Measurements from ENCODE around the gene ARID5A.
"Not testable (repeated sequence)": the region's sequence is repeated elsewhere in the genome, so short reads cannot be mapped to it uniquely, and the experiment has no call there.

The ARID5A gene

DNA sequence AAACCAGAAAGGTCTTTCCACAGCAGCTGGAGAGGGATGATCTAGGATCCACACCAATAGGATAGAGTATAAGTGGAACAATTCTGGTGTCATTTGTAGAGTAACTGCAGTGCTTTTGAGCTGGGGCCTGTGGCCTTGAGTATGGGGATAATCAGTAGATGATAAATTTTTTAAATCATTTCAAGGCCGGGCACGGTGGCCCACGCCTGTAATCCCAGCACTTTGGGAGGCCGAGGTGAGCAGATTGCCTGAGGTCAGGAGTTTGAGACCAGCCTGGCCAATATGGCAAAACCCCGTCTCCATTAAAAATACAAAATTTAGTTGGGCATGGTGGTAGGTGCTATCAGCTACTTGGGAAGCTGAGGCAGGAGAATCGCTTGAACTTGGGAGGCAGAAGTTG, 20.9 kb downstream of the ARID5A start:
- not testable (repeated sequence) for DNase-seq

DNA sequence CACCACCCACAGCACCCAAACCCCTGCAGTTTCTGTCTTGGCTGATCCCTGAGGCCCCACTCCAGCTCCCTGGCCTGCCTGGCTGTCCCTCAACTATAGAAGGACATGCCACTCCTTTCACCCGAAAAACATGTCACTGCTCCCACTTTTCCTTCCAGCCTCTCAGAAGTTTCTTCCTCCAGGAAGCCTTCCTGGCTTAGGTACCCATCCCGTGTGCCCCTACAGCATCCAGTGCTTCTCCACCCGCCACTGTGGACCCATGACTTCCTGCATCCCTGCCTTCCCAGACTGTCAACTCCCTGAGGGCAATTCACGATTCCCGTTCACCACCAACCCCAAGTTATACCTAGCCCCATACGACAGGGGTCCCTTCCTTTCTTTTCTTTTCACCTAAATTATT, 21.5 kb downstream of the ARID5A start:
- DNase-seq, result no peak

DNA sequence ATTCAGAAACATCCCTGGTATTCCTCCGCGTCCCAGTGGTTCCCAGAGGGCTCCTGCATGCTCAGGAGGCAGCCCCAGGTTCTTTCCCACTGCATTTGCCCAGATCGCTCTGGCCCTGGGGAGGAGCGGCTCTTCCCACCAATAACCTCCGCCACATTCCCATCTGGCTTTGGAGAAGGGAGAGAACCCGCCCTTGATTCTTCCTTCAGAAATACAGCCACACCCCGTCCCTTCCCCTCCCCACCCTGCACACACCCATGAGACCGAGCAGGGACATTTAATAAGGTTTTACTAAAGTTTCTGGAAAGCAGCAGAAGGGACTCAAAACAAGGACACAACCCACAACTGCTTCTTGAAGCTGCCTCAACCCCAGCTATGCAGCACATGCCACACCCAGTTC, 21.9 kb downstream of the ARID5A start:
- no peak for DNase-seq

DNA sequence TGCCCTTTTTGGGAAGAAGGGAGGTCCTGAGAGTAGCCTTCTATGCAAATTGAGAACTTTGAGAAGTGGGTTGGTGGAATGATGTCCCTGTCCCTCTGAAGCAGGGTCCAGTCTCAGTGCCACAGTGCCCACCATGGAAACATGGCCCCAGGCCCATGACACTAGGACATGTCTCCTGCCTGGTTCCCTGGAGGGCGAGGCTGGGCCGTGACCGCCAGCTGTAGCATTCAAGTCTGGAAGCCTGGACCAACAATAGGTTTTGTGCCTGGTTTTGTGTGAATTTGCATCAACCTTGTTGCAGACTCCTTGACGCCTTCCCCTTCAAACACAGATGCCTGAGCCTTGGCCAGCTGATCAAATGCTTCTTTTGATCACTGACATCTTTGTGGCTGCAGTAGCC, 27.5 kb downstream of the ARID5A start:
- no peak for DNase-seq

DNA sequence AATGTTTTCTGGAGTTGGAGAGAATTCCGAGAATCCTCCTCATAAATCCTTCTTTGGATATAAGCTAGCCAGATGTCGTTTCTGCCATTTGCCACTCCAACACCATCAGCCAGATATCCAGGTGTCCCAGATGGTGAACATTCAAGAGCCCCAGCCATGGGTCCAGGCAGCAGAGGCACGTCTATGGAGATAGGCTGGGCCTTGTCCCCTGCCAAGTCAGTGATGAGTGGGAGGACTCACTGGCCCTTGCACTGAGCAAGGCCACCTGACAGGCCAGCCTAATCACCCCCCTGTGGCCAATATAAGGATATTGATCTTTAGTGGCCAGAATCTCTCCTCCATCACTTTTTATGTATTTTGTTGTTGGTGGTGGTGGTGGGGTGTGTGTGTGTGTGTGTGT, 28.0 kb downstream of the ARID5A start:
- DNase-seq, result no peak

DNA sequence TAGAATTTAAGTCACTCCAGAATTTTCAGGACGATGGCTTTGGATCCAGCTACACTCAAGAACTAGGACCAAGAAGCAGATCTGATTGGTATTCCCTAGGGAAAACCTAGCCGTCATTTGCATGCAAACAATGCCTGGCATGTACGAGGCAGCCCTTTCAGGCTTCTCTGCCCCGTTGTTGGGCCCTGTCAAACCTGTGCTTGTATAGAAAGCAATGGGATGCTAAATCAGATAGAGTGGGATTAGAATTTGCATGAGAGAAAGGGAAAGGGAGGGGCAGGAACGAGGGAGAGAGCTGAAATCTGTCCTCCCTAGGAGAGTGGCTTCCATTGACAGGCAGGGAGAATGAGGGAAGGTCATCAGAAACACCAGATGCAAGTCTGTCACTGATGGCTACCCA, 28.6 kb downstream of the ARID5A start:
- no peak for DNase-seq

DNA sequence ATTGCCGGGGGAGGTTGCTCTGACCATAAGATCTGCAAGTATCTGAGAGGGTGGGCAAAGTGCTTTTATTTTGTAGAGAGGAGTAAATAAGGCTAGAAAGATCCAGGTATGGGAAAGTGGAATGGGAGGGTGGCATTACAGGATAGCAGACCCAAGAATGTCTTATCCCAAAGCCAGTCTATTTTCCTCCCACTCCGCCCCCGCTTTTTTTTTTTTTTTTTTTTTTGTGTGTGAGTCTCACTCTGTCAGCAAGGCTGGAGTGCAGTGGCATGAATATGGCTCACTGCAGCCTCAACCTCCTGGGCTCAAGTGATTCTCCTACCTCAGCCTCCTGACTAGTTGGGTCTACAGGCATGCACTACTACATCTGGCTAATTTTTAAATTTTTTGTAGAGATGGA, 31.5 kb downstream of the ARID5A start:
- DNase-seq, result no peak

DNA sequence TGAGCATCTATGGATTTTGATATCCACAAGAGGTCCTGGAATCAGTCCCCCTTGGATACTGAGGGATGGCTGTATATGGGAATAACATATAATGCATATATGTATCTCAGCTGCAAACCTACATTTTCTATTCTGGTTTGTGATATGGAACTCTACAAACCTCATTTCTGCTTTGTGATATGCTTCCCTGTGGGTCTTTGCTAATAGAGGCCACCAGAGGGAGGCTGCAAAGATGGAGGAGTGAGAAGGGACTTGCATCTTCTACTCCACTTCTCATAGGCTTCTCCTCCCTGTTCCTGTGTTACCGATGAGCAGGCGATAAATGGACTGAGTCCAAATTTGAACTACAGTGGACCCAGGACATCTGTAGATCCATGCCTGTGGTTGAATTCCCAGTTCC, 37.8 kb downstream of the ARID5A start:
- no peak for DNase-seq

DNA sequence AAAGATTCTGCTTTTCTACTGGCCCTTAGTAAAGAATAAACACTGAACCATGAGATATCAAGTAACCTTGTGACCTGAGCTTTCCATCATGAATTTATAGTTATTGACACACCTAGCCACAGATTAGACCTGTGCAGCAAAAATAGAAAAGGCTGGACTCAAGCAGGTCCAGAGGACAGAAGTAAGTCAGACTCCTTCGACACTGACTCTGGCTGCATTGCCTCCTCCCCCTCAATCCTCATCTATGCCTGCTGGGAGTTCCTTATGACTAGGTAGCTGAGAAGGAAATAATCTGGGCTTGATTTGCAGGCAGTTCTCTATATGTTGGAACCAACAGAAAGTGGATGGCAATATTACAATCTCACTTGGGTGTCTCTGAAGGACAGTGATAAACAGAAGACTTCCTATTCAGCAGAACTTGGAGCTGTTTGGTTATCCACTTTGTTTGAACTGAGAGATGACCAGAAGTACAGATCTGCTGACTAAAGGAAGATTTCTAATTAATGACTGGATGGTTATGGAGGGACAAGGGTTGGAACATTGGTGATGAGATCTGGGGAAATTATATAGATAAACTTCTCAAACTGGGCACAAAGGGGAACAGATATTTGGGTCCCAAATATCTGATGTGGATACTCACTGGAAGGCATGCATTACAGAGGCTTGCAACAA, 39.4 kb downstream of the ARID5A start:
- no peak for DNase-seq

DNA sequence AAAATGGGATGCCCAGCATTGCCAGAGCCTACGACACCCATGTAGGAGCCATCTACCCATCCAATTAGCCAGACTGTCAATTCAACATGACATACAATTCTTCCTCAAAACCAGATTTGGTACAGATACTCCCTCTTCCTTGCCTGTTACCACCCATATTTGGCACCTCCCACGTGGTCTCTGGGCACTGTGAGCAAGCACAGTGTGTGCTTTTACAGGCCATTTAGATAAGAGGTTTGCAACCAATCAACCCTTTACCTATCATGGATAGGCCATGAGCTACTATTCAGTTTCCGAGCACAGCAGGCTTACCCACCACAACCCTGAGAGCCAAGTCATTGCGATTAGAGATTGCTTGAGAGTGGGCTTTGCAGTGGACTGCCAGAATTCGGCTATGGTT, 40.9 kb downstream of the ARID5A start:
- DNase-seq, result no peak

DNA sequence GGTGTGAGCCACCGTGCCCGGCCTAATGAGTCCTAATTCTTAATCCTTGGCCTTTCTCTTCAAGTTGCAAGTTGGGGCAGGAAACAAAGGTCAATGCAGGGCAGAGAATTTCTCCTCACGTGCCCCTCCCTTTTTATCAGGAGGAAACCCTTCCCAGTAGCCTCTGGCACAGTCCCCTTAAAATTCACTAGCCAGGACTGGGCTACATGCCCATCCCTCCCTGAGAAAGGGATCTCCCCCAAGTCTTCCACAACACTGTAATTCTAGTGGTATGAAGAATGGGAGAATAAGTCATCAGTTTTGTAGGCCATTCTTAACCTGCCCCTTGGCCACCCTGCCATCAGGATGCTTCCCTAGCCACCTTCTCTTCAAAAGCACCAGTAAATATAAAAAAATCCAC, 42.2 kb downstream of the ARID5A start:
- no peak for DNase-seq

DNA sequence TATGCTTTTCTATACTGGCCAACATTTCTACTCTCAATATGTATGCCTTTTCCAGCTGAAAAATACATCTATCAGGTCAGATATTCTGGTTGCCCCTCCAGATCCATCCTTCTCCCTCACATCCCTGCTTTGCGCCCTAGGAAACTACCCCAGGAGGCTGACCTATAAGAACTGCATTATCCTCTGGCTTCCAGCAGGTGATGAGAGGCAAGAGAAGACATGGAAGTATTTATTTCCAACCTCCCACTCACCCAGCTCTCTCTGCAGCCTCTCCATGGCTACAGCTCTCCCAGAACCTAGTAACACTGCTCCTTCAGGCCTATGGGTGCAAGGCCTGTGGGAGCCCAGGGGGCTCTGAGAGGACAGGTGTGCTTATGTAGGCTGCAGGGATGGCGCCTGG, 42.9 kb downstream of the ARID5A start:
- DNase-seq, result no peak

DNA sequence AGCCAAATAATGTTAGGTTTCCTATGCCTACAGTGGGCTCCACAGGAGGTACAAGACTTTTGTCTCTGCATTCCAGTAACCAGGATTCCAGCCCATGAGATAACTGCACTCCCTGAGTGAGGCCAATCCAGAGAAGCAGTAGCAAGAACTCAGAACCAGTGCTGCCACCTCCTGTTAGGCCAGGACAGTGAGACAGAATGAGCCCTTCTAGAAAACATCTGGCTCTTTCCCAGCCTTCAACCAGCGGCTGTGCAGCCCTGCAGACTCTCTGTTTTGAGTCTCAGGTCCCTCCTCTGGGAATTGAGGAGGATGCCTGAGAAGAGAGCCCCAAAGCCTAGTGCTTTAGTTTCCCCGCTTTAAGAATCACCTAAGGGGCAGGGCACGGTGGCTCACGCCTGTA, 44.2 kb downstream of the ARID5A start:
- no peak for DNase-seq

DNA sequence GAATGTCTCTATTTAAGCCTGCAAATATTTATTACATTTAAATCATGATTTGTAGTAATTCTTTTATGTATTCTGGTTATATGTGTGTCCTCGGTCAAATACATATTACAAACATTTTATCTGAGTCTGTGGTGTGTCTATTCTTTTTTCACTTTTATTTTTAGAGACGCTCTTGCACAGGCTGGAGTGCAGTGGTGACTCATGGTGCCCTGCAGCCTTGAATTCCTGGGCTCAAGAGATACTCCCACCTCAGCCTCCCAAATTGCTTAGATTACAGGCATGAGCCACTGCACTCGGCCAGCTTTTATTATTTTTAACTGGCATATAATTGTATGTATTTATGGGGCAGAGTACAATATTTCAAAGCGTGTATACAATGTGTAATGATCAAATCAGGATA, 47.5 kb downstream of the ARID5A start:
- no peak for DNase-seq

DNA sequence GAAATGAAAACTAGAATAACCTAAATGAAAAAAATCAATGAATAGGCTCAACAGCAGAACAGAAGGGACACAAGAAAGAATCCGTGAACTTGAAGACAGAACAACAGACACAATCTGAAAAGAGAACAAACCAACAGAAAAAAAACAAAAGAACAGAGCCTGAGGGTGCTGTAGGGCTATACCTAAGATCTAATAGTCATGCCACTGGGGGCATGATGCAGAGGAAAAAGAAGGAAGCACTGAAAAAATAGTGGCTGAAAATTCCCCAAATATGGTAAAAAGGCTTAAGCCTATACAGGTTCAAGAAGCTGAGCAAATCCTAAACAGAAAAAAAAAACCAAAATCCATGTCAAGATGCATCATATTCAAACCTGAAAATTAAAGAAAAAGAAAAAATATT, 51.3 kb downstream of the ARID5A start:
- no peak for DNase-seq

DNA sequence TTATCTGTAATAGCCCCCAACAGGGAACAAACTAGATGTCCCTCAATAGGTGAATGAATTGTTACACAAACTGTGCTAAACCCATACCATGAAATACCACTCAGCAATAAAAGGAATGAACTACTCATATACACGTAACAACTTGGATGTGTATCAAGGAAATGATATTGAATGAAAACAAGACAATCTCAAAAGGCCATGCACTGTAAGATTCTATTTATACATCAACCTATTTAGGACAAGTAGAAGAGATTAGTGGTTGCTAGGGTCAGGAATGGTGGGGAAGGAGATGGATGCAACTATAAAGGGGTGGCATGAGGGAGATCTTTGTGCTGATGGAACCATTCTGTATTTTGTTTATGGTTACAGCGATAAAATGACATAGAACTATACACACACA, 54.5 kb downstream of the ARID5A start:
- DNase-seq, result no peak

DNA sequence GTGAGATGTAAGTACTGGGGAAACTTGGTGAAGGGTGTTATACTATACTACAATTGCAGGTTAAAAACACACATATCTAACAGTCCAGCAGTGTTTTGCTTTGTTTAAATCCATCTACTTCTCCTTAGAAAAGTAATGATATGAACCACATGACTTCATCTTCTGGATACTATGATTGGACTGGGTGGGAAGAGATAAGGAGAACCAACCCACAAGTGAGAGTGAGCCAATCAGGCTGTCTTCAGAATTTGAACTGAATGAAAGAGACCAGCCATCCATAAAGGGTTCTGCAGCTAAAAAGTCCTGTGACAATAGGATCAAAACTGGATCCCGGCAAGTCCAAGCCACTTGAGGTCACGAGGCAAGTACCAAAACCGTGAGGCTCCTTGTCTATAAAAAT, 54.9 kb downstream of the ARID5A start:
- DNase-seq, result no peak

DNA sequence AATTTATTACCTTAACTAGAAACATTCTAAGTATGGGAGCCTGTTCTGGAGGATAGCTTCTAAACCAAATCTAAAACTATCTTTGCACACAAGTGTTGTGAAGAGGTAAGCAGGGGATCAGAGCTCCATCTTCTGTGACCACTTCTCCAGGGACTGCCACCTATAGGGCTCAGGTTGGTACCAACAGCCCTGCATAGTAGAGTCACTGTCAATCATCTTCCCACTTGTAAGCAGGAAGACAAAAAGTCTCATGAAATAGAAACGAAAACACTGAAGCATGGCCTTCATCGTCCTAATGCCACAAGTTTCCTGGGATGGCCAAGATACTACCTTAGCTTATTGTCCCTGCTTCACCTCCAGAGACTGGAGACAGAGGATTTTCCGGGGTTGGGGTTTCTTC, 57.7 kb downstream of the ARID5A start:
- DNase-seq, result no peak

DNA sequence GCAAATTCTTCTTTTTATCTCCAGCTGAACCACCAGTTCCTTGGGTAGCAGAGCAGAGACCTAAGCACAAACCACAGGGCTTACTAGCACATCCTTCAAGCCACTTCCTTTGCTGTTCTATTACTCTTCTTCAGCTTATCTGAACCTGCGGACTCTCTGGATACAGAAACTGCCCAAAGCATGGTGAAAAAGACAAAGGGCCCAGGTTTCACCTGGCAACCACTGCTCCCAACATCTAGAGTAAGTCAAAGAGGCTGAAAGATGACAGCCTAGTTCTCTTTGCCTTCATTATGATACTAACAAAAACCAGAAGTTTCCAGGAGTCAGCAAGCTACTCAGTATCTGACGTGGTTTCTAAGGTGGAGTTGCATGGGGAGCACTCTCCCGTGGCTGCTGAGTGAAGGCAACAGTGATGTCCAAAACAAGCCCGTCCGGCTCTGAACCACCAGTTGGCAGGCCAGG, 58.2 kb downstream of the ARID5A start:
- DNase-seq, result no peak

DNA sequence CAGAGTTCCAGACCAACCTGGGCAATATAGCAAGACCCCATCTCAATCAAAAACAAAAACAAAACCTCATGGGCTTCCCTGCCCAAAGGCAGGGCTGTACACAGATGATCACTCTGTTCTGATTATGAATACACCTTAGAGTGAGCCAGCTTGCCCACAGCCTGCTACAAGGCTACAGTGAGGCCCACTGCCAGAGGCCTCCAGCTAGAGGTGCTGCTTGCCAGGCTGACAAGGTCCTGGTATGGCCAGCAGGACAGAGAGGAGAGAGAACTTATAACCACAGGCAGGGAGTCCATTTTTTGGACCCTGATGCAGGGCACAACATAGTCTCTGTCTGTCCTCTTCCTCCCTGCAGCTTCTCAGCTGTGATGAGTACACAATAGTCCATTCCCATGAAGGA, 60.0 kb downstream of the ARID5A start:
- no peak for DNase-seq

DNA sequence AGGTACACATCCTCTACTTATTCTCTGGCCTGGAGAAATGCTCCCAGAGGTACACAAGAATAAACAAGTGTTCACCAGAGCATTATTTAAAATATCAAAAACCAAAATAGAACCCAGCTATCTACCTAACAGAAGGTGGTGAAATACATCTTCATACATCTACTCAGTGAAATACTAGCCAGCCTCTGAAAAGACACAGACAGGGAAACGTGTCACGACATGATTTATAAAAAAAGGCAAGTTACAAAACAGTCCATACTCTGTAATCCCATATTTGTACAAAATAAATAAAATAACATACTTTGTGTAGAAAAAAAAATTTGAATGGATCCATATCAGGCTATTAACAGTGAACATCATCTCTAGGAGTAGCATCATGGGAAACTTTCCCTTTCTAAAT, 63.4 kb downstream of the ARID5A start:
- no peak for DNase-seq

DNA sequence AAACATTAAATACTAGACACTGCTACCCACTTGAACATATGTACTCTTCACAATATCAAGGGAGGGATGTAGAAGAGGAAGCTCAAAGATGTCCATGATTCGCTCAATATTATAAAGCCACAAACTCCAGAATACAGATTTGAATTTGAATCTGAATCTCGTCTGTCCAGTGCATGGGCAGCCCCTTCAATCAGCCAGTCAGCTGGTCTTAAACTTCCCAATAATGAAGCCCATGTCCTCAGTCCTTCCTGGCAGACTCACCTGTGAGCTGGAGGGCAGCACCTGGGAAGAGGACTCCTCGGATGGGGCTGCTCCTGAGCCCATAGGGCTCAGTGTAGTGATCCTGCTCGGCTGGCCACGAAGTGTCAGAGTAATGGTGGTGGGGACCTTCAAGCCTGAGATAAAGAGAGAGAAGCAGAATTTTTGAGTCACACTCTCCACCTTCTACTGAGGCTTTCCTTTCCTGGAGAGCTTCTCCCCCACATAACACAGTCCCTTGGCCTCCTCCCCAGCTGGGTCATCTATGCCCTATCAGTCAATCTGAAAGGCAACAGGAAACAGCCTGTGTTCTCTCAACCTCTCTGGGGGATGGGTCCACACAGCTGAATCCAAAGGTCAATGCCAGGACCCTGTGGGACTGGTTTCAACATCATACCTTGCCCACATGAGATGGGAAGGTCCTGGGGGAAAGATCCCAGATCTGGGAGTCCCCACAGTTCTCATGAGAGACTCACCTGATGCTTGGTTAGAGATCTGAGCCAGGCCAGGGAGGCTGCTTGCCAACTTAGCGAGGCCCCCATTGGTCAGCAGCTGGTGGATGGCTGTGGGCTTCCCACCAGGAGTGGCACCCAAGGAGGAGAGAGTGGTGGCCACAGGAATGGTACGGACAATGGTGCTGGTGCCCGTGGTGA, 65.1 kb downstream of the ARID5A start:
- no peak for DNase-seq

All from C1 segment of cervical spinal cord (tissue), 14 donors.